ENCODE results near the gene TMEFF2. TPM values are rescaled to one million over a fixed set of nuclear protein-coding genes. Genes with fewer than 3 reads are reported as not detected.

Gene TMEFF2
- total RNA-seq, 2 donors from 2014 or later: 0.24 to 0.37 TPM

GRCh38 chr2:192005211-192005610 lies 189.5 kb downstream of the TMEFF2 start:
- Histone ChIP-seq H3K36me3 (no peaks in the 10 kb centered on the region), H3K27ac (no peak overlapping the region), H3K9me3 (no peaks in the 10 kb centered on the region), H3K4me3 (no peak overlapping the region), H3K9ac (ENCODE audit: low read depth in 2 of 2, low read length in 2 of 2) (no peak overlapping the region), H3K4me1 (no peaks in the 10 kb centered on the region), H3K27me3 (no peaks in the 10 kb centered on the region)
- DNase-seq: no peak
- intact Hi-C loops (cut with DNase I): no loop called here
- no peak for TF ChIP-seq CTCF (IDR thresholded peaks at IDR 0.05)

GRCh38 chr2:192004188-192004963 lies 190.4 kb downstream of the TMEFF2 start:
- no peaks in the 10 kb centered on the region for H3K9me3 ChIP-seq
- no peak for DNase-seq
- H3K9ac ChIP-seq (ENCODE audit: low read depth in 2 of 2, low read length in 2 of 2): no peak overlapping the region

GRCh38 chr2:192002418-192002817 lies 192.3 kb downstream of the TMEFF2 start:
- intact Hi-C loops (cut with DNase I): no loop called here
- no peak for TF ChIP-seq CTCF (IDR thresholded peaks at IDR 0.05)
- H3K9ac ChIP-seq (ENCODE audit: low read depth in 2 of 2, low read length in 2 of 2): no peak overlapping the region

More at GRCh38 chr2:192004188-192004963, 190.4 kb downstream of the TMEFF2 start:
- Histone ChIP-seq H3K27ac (no peak overlapping the region), H3K27me3 (no peaks in the 10 kb centered on the region), H3K4me3 (no peak overlapping the region), H3K4me1 (no peaks in the 10 kb centered on the region), H3K36me3 (no peaks in the 10 kb centered on the region)
- intact Hi-C loops (cut with DNase I): no loop called here
- TF ChIP-seq CTCF (IDR thresholded peaks at IDR 0.05): no peak

GRCh38 chr2:192000196-192000980 lies 194.3 kb downstream of the TMEFF2 start:
- Histone ChIP-seq H3K27me3 (no peaks in the 10 kb centered on the region), H3K4me3 (no peak overlapping the region), H3K36me3 (no peaks in the 10 kb centered on the region), H3K4me1 (no peaks in the 10 kb centered on the region), H3K9me3 (no peaks in the 10 kb centered on the region), H3K27ac (no peak overlapping the region), H3K9ac (ENCODE audit: low read depth in 2 of 2, low read length in 2 of 2) (no peak overlapping the region)
- TF ChIP-seq CTCF (IDR thresholded peaks at IDR 0.05): no peak
- no peak for DNase-seq
- intact Hi-C loops (cut with DNase I): no loop called here

More at GRCh38 chr2:192002418-192002817, 192.3 kb downstream of the TMEFF2 start:
- H3K4me1 ChIP-seq: no peaks in the 10 kb centered on the region
- no peak overlapping the region for H3K4me3 ChIP-seq
- no peaks in the 10 kb centered on the region for H3K27me3 ChIP-seq
- H3K9me3 ChIP-seq: no peaks in the 10 kb centered on the region
- no peak for DNase-seq
- H3K36me3 ChIP-seq: no peaks in the 10 kb centered on the region
- H3K27ac ChIP-seq: no peak overlapping the region

- intact Hi-C loops (cut with DNase I): no loop called here
- Histone ChIP-seq H3K36me3 (no peaks in the 10 kb centered on the region), H3K27ac (no peak overlapping the region), H3K4me3 (no peak overlapping the region), H3K9me3 (no peaks in the 10 kb centered on the region), H3K27me3 (no peaks in the 10 kb centered on the region), H3K9ac (ENCODE audit: low read depth in 2 of 2, low read length in 2 of 2) (no peak overlapping the region), H3K4me1 (no peaks in the 10 kb centered on the region)
- no peak for DNase-seq
- TF ChIP-seq CTCF (IDR thresholded peaks at IDR 0.05): no peak
These were observed 195.5 kb downstream of the TMEFF2 start for GRCh38 chr2:191999101-191999841.

Measured in colonic mucosa (tissue), 4 donors.